Colon (tissue), 2 donors: ENCODE results near the gene P2RY2.

ENCODE experiments used
- FAIRE-seq: peaks from 2 replicates; lab custom pipeline; 2012; peaks lifted over from hg19 to GRCh38; lab: Jason Lieb, UNC
- donor health status: control.
- donor health status: control.

The P2RY2 gene

DNA sequence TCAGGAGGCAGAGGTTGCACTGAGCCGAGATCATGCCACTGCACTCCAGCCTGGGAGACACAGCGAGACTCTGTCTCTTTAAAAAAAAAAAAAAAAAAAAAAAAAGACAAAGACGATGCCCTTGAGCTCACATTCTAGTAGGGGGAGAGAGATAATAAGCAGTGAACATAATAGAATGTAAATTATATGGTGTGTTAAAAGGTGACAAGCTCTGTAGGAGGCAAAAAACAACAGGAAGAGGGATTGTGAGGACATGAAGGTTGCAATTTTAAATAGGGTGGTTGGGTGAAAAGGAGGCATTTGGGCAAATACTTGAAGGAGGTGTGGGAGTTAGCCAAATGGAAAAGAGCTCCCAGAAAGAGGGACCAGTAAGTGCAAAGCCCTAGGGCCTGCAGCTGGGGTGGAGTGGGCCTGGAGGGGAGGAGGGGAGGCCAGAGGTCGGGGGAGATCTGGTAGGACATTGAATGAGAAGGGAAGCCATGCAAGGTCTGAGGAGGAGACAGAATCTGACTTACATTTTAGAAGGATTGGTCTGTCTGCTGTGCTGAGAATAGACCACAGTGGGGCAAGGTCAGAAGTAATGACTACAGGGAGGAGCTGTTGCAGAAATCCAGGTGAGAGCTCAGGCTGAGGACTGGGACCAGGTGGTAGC is 26.6 kb downstream of the P2RY2 start:
- no peak for FAIRE-seq

DNA sequence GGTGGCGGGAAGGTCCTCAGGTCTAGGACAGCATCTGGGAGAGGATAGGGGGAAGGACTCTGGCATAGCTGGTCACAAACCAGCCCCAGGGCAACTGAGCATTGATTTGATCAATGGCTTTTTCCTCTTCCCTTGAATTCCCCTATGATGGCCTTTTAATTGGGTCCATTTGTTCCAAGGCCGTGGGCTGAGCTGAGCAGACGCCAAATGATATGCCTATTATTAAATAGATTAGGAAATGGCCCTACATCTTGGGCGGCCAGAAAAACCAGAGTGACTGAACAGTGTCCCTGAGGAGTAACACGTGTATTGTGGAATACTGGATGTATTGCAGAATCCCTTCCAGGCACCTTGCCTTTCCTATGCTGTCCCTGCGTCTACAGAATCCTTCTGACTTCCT is 27.4 kb downstream of the P2RY2 start:
- no peak for FAIRE-seq

DNA sequence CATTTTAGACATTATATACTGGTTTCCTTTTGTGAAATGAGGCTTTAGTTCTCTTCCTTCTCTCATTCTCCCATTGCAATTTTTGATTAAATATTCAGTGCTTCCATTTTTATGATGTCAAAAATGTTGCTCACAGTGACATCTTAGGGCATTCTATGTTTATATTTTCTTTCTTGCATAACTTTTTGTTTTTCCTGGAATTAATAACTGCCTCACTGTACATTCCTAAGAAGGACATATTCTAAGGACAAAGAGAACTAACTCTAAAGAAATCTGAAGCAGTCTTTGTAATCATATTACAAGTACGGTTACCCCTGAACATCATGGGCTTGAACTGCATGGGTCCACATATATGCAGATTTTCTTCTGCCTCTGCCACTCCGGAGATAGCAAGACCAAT is 28.2 kb downstream of the P2RY2 start:
- FAIRE-seq, result no peak

DNA sequence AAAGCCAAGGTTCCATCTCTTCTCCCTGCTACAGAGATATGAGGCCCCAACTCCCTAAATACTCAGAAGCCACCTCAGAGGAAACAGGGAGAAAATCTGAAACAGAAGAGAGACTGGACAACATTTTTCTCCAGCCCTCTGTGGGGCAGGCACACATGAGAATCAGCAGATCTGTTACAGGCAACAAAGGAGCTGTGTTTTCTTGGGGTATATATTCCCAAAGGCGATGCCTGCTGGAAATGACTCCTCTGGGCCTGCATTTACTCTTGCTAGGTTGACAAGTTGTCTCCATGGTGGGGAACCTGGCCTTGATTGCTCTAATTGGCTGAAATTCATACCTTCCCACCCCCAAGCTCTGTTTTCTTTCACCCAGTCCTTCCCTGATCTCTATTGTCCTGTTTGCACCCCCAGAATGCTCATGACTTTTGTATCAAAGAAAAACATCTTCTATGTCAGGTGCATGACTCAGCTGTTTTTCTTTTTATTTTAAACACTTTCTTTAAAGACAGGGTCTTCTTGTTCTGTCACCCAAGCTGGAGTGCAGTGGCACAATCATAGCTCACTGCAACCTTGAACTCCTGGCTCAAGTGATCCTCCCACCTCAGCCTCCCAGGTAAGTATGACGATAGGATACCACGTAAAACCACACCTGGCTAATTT is 30.6 kb downstream of the P2RY2 start:
- no peak for FAIRE-seq

DNA sequence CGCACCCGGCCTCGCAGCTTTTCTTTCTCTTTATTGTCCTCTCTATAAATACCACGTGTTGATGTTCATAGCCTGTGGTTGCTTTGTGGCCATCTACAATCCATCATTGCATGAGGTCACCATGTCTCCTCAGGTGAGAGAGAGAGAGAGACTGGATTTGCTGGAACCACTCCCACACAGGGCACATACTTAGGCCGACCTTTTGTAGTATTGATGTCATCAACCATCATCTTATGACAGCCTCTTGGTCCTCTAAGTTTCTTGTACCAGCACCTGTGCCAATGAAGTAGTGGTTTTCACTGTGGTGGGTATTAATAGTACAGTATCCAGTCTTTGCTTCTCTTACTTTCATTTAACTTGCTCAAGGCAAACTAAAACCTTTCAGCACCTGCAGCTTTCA is 31.2 kb downstream of the P2RY2 start:
- no peak for FAIRE-seq

DNA sequence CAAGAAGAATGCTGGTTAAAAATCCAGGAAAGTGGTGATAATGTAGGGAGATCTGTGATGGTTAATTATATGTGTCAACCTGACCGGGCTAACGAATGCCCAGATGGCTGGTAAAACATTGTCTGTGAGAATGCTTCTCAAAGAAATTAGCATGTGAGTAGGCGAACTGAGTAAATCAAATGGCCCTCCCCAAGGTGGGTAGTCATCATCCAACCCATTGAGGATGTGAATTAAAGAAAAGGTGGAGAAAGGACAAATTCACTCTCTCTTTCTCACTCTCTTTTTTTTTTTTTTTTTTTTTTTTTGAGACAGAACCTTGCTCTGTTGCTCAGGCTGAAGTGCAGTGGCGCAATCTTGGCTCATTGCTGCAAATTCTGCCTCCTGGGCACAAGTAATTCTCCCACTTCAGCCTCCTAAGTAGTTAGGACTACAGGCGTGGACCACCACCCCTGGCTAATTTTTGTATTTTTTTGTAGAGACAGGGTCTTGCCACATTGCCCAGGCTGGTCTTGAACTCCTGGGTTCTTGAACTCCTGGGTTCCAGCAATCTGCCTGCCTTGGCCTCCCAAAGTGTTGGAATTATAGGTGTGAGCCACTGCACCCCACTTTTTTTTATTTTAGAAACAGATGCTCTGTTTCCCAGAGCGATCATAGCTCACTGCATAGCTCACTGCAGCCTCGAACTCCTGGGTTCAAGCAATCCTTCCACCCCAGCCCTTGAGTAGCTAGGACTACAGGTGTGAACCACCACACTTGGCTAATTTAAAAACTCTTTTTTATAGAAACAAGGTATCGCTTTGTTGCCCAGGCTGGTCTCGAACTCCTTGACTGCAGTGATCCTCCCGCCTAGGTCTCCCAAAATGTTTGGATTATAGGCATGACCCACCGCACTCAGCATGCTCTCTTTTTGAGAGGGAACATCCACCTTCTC is 32.0 kb downstream of the P2RY2 start:
- no peak for FAIRE-seq

DNA sequence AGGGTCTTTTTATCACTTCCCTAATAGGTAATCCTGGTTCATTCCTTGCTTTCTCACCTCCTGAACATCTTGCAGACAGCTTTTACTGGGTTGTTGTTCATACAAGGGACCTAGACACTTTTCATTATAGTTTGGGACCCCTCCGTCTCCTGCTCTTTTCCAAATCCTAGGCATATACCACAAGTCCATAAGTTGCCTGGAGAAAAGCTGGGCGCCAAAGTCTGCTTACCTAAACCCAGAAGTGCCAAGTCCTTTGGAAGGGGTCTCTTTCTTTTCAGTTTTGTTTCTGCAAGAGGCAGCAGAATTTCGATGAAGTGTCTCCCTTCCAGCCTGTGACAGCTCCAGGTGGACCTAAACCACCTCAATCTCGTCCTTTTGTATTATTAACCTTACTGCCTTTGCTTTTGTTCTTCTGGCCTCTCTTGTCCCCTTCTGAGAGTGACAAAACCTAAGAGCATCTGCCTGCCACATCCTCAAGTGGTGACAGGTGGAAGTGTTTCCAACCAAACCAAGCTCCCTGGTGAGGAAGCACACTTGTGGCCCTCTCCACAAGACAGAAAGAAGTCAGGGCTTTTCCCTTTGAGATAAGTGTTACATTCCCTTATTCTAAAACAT is 34.6 kb downstream of the P2RY2 start:
- no peak for FAIRE-seq

DNA sequence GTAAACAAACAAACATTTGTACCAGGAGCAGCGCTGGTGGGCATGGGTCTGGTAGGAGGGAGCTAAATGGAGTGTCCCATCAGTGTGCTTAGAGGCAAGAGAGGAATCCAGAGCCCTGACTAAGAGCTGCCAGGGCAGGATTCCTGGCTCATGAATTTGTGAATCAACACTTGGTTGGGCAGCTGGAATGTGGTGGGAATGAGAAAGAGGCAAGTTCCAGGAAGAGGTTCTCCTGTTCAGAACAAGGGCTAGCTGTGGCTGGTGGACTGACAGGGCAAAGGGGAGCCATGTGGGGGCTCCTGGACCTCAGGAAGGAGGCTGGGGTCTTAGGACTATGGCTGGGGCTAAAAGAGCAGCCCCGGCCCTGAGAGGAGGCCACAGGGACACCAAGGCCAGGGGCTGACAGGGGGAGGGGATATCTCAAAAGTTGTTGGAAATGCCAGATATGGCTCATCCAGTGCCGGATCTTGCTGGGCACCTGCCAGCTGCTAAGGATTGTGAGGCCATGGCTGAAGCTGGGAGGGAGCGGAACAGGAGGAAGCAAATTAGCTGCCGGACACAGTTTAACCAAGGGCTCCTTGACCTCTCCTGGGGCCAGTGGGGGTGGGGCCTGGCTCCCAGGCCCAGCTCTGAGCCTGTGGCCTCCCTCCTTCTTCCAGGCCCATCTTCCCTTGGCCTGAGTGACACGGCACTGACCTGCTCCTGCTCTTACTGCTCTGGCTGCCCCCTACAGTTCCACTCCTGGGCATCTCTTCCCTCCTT is 39.4 kb downstream of the P2RY2 start:
- no peak for FAIRE-seq

DNA sequence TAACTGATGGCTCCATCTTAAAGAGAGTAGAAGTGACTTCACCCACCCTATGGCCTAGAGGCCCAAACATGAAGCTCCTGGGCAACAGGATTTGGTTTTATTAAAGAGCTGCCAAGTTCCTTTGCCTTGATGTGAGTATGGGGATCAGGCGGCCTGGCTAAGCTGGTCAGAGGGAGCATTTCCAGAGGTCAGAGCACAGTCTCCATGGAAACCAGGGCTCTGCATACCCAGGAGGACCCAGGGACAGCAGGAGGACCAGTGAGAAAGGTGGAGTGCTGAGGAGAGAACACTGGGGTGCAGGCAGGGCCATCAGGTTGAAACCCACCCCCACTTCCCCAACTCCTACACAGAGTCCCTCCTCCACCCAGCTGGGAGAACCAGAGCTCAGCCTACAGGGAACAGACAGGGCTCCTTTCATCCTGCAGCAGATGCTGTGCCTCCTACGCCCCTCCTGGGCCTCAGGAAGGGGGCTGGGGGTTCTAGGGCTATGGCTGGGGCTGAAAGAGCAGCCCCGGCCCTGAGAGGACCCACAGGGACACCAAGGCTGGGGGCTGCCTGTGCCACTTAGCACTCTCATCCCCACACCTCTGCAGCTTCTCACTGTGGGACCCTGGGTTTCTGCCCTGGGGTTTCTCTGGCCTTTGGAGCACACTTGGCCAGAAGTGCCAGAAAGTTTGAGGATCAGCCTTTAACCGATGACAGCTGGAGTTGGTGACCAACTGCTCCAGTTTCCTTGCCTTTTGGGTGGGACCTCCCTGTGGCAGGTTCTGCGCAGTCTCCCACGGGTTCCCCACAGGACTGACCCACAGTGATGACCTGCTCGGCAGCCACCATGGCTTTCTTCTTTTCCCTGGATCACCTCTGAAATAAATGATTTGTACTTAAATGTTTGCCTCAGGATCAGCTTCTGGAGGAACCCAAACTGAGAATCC is 40.3 kb downstream of the P2RY2 start:
- FAIRE-seq, result no peak

DNA sequence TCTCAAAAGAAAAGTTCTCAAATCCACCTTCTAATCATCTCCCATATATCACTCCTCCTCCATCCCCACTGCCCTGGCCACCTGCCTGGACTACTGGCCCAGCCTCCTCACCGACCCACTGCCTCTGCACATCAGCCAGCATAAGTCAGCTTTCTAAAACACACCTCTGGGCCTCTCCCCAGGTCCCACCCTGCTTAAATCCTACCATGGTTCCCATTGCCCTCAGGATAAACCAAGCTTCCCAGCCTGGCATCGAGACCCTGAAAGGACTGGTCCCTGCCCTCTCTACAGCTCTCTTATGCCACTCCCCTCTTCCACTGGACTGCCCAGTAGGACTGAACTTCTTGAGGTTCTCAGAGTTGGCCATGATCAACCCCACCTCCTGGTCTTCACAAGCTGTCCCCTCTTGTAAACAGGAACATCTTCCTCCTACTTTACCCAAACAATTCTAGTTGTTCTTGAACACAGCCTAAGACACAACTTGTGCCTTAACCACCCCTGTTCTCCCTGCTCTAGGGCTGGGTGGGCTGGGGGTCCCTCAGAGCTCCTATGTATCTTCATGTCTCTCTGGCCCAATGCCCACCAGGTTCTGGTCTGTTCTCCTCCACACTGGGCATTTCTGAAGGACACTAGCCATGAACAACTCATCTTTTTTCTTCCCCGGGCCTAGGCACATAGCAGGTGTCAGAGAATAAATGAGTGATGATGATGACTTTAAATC is 41.5 kb downstream of the P2RY2 start:
- FAIRE-seq, result no peak

DNA sequence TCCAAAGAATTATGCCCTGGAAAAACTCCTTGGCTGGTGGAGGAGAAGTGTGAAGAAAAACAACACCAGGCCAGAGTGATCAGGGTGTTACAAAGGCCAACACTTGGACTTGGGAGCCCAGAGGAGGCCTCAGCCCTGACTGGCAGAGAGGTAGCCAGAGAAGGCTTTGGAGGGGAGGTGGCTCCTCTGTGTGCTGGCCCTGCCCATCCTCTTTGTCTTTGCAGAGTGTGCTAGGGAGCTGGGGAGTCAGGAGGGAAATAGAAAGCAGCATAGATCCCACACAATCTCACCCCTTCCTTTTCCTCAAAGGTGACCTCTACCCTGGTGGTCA is 42.0 kb downstream of the P2RY2 start:
- no peak for FAIRE-seq

DNA sequence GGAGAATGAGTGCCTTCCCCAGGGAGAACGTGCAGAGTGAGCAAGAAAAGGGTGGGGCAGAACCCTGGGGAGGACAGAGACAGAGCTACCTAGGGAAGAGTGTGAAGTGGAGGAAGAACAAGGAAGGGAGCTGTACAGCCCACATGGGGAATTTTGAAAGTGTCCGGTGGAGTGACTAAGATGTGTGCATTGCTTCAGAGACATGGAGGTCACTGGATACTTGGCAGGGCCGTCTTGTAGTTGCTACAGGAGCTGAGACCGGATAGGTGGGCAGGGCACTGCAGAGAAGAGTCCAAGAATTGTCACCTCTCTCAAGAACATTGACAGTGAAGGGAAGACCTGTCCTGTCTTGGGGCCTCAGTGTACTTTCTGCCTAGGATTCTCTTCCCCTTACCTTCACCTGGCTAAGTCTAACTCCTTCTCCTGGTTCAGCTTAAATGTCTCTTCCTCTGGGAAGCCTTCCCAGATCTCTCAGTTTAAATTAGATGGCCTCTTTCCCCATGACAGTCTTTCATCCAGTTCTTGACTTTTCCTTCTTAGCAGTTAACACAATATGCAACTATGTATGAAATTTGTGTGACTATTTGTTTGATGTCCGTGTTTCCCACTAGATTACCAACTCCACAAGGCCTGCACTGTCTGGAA is 44.9 kb downstream of the P2RY2 start:
- FAIRE-seq, result no peak

DNA sequence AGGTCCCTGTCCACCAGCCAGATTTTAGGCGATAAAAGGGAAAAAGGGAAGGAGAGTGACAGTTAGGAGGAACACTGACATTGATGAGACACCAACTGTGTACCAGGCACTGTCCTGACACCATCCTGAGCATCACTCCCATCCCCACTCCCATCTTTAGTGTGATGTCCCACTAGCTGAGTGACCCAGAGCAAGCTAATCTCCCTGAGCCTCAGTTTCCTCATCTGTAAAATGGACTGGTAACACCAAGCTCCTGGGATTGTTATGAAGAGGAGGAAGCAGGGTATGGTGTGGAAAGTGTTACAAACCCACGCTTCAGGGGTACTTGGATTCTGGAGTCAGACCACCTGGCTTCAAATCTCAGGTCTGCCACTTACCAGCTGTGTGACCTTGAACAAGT is 45.6 kb downstream of the P2RY2 start:
- no peak for FAIRE-seq

DNA sequence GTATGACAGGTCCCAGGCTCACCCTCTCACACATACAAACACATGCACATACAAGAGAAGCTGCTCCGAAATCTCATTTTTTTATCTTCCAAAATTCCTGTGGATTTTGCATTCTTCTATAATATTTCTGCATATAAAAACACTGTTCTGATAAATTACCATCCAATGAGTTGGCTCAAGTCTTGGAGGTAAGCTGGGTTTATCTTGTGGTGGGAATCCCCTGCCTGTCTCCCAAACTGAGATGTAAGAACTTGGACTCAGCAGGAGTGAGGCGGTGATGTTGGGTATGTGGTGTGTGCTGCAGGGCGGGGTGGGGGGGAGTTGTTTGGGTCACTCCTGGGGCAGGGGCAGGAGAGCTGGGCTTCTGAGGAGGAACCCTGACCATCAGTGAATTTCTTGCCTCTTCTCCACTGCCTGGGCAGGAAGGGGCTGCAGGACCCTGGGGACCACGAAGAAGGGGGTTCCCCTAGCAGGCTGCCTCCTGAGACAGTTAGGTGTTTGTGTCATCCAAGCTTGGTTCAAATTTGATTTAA is 47.3 kb downstream of the P2RY2 start:
- FAIRE-seq, result no peak

DNA sequence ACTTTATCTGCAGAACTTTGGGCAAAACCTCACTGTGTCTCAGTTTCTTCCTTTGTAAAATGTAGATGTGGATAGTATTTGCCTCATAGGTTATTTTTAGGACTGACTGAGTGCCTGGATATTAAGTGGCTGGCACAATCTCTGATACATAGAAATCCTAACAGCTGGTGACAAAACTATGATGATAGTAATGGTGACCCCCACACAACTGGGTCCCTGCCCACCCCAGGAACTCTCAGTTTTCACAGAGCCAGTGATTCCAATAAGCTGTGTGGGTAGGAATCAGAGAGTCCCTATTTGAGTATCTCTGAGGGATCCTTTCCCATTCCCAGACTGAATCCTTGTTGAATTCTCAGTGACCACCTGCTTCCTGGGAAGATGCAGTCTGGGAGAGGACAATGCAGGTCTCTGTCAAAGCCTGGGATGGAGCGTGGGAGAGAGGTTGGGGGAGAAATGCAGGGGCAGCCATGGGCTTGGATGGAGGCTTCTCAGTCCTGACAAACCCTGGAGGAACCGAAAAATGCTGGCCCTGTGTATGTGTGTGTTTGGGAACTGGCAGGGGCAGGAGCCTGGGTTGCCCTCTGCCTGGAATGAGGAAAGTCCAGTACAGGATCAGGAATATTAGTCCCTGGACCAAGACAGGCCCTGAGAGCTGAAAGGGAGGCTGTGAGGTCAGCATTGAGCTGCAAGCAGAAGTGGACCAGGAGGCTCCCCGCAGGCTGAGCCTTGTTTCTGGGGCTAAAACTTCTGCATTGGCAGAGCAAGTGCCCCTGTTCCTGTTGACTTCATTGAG is 48.0 kb downstream of the P2RY2 start:
- no peak for FAIRE-seq

DNA sequence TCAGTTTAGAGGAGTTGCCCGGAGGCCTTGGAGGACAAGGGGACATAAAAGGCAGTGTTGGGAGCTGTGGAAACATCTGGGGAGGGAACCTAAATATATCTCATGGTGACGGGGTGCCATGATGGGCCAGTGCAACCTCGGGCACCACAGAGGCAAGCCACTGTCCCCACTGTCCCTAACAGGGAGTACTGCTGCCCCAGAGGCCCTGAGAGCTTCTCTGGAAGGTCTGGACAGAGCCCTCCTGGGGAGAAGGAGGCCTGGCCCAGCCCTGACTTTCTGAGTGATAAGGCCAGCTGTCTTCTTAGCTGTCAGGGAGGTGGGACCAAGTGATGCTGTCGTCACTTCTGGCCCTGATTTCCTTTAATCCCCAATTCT is 48.6 kb downstream of the P2RY2 start:
- FAIRE-seq, result no peak

DNA sequence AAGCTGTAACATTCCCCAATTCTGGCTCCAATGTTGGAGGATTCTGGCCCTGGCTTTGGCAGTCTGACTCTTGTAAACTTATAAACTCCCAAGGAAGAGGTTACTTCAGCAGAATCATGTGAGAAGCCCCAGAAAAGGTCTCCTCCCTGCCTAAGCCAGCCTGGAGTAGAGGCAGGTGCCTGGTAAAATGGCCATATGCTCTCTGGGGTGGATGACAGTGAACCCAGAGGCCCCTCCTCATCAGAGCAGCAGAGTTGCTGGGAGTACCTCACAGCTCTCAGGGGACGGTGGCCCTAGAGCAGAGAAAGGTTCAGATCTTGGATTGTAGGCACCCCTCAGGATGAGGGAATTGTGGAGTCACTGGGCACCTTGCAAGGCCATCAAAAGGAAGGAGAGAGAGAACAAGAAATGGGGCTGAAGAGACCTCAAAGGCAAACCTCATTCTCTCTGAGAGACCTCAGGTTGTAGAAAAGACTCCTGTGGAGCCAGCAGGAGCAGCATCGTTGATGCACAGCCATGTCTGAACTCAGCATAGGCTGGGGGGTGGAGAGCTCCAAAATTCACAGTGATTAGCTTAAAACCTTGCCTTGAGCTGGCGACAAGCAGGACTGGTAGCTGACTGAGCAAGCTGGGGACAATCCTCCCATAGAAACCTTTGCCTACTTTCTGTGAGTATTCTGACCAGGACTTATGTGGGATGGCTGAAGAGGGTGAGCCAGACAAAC is 49.2 kb downstream of the P2RY2 start:
- no peak for FAIRE-seq
